GM10266 (cell line): Measurements from ENCODE around the gene TTC28.

Source experiments
- DNase-seq: peaks from one replicate; pipeline ENCODE4 v3.0.0; 2012; ENCODE audit errors: extremely low spot score
- TF ChIP-seq, protein P1 (sequence below): IDR thresholded peaks from 2 replicates; pipeline ENCODE4 v1.5.1; 2012; ENCODE audit warnings: mild to moderate bottlenecking, low read depth; ENCODE audit not compliant: control insufficient read depth, insufficient read depth; ENCODE audit errors: missing control alignments

TTC28 gene

GRCh38 chr22:28143961-28144745 is 535.5 kb downstream of the TTC28 start:
- TF ChIP-seq, protein P1, sequence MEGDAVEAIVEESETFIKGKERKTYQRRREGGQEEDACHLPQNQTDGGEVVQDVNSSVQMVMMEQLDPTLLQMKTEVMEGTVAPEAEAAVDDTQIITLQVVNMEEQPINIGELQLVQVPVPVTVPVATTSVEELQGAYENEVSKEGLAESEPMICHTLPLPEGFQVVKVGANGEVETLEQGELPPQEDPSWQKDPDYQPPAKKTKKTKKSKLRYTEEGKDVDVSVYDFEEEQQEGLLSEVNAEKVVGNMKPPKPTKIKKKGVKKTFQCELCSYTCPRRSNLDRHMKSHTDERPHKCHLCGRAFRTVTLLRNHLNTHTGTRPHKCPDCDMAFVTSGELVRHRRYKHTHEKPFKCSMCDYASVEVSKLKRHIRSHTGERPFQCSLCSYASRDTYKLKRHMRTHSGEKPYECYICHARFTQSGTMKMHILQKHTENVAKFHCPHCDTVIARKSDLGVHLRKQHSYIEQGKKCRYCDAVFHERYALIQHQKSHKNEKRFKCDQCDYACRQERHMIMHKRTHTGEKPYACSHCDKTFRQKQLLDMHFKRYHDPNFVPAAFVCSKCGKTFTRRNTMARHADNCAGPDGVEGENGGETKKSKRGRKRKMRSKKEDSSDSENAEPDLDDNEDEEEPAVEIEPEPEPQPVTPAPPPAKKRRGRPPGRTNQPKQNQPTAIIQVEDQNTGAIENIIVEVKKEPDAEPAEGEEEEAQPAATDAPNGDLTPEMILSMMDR: no peak
- DNase-seq: no peak

DNA sequence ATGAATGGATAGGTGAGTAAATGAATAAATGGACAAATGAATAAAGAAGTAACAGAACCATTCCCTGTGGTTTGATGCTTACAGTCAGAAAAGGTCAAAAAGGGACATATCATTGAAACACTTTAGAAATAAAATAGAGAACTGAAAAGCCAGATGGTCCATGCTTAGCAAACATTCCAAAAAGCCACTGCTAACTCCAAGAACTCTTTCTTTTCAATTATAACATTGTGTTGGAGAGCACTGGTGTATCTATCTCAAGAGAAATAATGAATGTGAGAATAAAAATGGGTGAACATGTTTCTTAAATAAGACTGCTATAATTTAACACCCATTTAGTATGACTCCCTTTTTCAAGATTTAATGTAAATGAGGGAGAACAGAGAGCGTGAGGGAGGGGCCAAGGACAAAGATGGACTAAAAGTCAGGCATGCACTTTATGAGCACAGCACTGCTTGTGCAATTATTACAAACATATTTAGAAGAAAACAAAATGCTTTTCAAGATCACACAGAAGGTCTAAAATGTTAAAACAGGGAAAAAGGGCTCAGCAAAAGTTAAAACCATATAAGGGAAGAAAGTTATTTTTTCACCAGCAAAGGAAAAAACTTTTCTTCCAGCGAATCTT is 536.3 kb downstream of the TTC28 start:
- TF ChIP-seq, protein P1: no peak
- no peak for DNase-seq

GRCh38 chr22:28142361-28142961 is 537.2 kb downstream of the TTC28 start:
- DNase-seq: no peak
- TF ChIP-seq, protein P1: no peak

DNA sequence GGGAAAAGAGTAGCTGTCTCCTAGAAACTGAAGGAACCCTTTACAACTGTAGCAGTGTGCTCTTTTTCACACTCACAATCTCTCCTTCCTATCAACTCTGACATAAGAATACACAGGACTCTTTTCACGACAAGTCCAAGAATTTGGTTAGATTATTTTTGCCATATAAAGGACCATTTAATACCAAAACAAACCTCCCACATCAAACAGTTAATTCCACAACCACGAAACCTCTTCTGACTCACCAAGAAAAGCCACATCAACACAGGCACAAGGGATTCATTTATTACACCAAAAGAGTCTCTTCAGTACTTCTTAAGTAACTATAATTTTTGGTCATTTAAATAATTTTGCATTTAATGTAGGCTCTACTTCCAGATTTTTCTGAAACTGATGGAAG is 538.0 kb downstream of the TTC28 start:
- TF ChIP-seq, protein P1: no peak
- no peak for DNase-seq

DNA sequence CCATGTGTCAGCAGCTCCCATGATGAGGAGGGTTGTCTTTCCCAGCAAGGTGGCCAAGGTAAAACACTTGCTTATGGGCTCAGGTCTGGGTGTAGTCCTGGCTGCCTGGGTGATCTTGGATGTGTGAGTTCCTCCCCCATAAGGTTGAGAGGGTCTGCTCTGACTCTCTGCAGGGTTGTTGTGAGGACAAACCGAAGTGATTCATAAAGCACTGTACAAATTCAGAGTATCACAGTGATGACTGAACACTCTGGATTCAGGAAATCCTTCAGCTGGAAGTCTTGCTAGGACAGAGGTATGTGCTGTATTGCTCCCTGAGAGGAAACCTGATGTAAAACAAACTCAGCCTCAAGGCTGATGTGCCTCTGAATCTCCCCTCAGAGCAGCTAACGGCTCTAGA is 539.7 kb downstream of the TTC28 start:
- no peak for DNase-seq
- TF ChIP-seq, protein P1: no peak

DNA sequence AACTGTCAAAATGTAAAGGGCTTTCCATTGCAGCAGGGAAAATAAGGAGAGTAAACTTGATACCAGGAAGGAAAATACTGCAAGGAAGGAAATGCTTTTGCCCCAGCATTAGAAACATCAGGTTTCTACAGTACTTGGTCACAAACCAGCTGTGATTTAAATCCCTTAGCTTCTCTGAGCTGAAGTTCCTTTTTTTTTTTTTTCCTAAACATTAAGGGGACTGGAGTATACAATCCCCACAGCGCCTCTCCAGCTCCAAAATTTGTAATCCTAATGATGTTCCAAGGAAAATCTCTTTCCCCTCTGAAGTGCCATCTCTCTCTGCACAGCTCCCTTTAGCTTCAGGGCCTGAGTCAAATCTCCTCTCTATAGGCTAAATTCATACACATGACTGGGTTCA is 540.1 kb downstream of the TTC28 start:
- TF ChIP-seq, protein P1: no peak
- DNase-seq: no peak

DNA sequence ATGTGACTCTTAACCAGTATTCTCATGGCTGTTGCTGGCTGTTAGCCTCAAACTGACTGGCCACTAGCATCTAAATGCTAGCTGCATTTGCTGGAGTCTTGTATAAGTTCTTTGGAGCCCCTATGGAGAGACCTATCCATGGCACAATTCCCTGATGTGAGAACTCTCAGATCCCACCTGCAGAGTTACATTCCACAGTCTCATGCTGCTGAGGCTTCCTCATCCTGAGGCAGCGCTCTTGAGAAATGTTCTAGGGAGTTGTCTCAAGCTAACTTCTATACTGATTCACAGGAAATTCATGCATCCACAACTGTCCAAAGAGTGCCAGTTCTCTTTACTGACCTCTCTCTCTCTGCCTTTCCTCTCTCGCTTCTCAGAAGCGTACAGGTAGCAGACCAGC is 542.6 kb downstream of the TTC28 start:
- DNase-seq: no peak
- TF ChIP-seq, protein P1: no peak
